ENCODE results near the gene ACBD6.
"Not testable (repeated sequence)": the region's sequence is repeated elsewhere in the genome, so short reads cannot be mapped to it uniquely, and the experiment has no call there.

ACBD6 gene

GRCh38 chr1:180421145-180421544, 81.2 kb downstream of the ACBD6 start:
- not testable (repeated sequence) for DNase-seq (ENCODE audit: low read depth in 4 of 4, low spot score in 1 of 4)

- DNase-seq (ENCODE audit: low read depth in 4 of 4, low spot score in 1 of 4): no peak
These were observed 86.3 kb downstream of the ACBD6 start for GRCh38 chr1:180415985-180416633.

- DNase-seq (ENCODE audit: low read depth in 4 of 4, low spot score in 1 of 4): no peak
These were observed 87.0 kb downstream of the ACBD6 start for GRCh38 chr1:180415236-180415848.

- DNase-seq (ENCODE audit: low read depth in 4 of 4, low spot score in 1 of 4): no peak
These were observed 89.8 kb downstream of the ACBD6 start for GRCh38 chr1:180412583-180412982.

GRCh38 chr1:180408128-180408527, 94.2 kb downstream of the ACBD6 start:
- DNase-seq (ENCODE audit: low read depth in 4 of 4, low spot score in 1 of 4): not testable (repeated sequence)

GRCh38 chr1:180407051-180407450, 95.3 kb downstream of the ACBD6 start:
- DNase-seq (ENCODE audit: low read depth in 4 of 4, low spot score in 1 of 4): no peak

- DNase-seq (ENCODE audit: low read depth in 4 of 4, low spot score in 1 of 4): no peak
These were observed 99.8 kb downstream of the ACBD6 start for GRCh38 chr1:180402551-180402950.

GRCh38 chr1:180402001-180402400, 100.4 kb downstream of the ACBD6 start:
- no peak for DNase-seq (ENCODE audit: low read depth in 4 of 4, low spot score in 1 of 4)

GRCh38 chr1:180397175-180397574, 105.2 kb downstream of the ACBD6 start:
- DNase-seq (ENCODE audit: low read depth in 4 of 4, low spot score in 1 of 4): no peak

- no peak for DNase-seq (ENCODE audit: low read depth in 4 of 4, low spot score in 1 of 4)
These were observed 109.8 kb downstream of the ACBD6 start for GRCh38 chr1:180392427-180393145.

- no peak for DNase-seq (ENCODE audit: low read depth in 4 of 4, low spot score in 1 of 4)
These were observed 110.4 kb downstream of the ACBD6 start for GRCh38 chr1:180392020-180392419.

- DNase-seq (ENCODE audit: low read depth in 4 of 4, low spot score in 1 of 4): no peak
These were observed 115.0 kb downstream of the ACBD6 start for GRCh38 chr1:180387413-180387812.

- no peak for DNase-seq (ENCODE audit: low read depth in 4 of 4, low spot score in 1 of 4)
These were observed 115.5 kb downstream of the ACBD6 start for GRCh38 chr1:180386745-180387367.

- DNase-seq (ENCODE audit: low read depth in 4 of 4, low spot score in 1 of 4): no peak
These were observed 117.2 kb downstream of the ACBD6 start for GRCh38 chr1:180385144-180385543.

GRCh38 chr1:180384286-180385005, 117.9 kb downstream of the ACBD6 start:
- DNase-seq (ENCODE audit: low read depth in 4 of 4, low spot score in 1 of 4): no peak

- DNase-seq (ENCODE audit: low read depth in 4 of 4, low spot score in 1 of 4): no peak
These were observed 119.9 kb downstream of the ACBD6 start for GRCh38 chr1:180382326-180383115.

- no peak for DNase-seq (ENCODE audit: low read depth in 4 of 4, low spot score in 1 of 4)
These were observed 121.2 kb downstream of the ACBD6 start for GRCh38 chr1:180381184-180381580.

- no peak for DNase-seq (ENCODE audit: low read depth in 4 of 4, low spot score in 1 of 4)
These were observed 121.9 kb downstream of the ACBD6 start for GRCh38 chr1:180380259-180381183.

- DNase-seq (ENCODE audit: low read depth in 4 of 4, low spot score in 1 of 4): no peak
These were observed 125.6 kb downstream of the ACBD6 start for GRCh38 chr1:180376800-180377199.
